Lung (tissue), 12 donors: ENCODE data around the gene CDK15. TPM values are rescaled to one million over a fixed set of nuclear protein-coding genes. Genes with fewer than 3 reads are reported as not detected.

Experiments
- ATAC-seq: fragments of 200-7000 bp; cut with Tn5 transposase; one replicate; pipeline ENCODE4 v1.9.1; 2020; ENCODE audit warnings: moderate number of reproducible peaks; ENCODE audit not compliant: insufficient read depth, low FRiP score
- DNase-seq, 3 donors: peaks; one replicate each; pipeline ENCODE4 v3.0.0-alpha.2; 2013 to 2017
- H3K27ac ChIP-seq, 2 donors: one replicate each; pipeline ENCODE4 v1.5.1; 2013; ENCODE audit warnings: mild to moderate bottlenecking in 2 of 2, moderate library complexity in 2 of 2, control low read depth in 1 of 2, inconsistent platforms in 1 of 2, low read depth in 1 of 2, low read length in 1 of 2
- H3K27me3 ChIP-seq, 3 donors: one replicate each; pipeline ENCODE4 v1.5.1; 2013; ENCODE audit warnings: low read length in 2 of 3; ENCODE audit not compliant: control insufficient read depth in 3 of 3, insufficient read depth in 3 of 3
- H3K36me3 ChIP-seq, 4 donors: one replicate each; pipeline ENCODE4 v1.5.1; 2013; ENCODE audit warnings: low read length in 4 of 4, mild to moderate bottlenecking in 1 of 4, moderate library complexity in 1 of 4; ENCODE audit not compliant: control insufficient read depth in 4 of 4, insufficient read depth in 4 of 4
- H3K4me1 ChIP-seq, 5 donors: one replicate each; pipeline ENCODE4 v1.5.1; 2013; ENCODE audit warnings: low read length in 5 of 5, mild to moderate bottlenecking in 2 of 5, moderate library complexity in 1 of 5; ENCODE audit not compliant: control insufficient read depth in 5 of 5, insufficient read depth in 5 of 5
- H3K4me3 ChIP-seq: one replicate; pipeline ENCODE4 v1.5.1; 2013; ENCODE audit warnings: mild to moderate bottlenecking, control low read depth, moderate library complexity
- H3K9ac ChIP-seq, 2 donors: one replicate each; pipeline ENCODE4 v1.5.1; 2013; ENCODE audit warnings: low read length in 2 of 2, control low read depth in 1 of 2; ENCODE audit not compliant: insufficient read depth in 1 of 2
- H3K9me3 ChIP-seq, 4 donors: one replicate each; pipeline ENCODE4 v1.5.1; 2013; ENCODE audit warnings: low read length in 3 of 4, mild to moderate bottlenecking in 1 of 4, moderate library complexity in 1 of 4; ENCODE audit not compliant: control insufficient read depth in 4 of 4, insufficient read depth in 3 of 4
- CTCF ChIP-seq: IDR thresholded peaks from 2 replicates; pipeline ENCODE4 v1.5.1; 2012; ENCODE audit warnings: mild to moderate bottlenecking; ENCODE audit errors: control extremely low read depth, extremely low read depth
- WGBS, 2 donors: extraction: QIAGEN DNeasy Blood & Tissue Kit; methylation state at CpG; one replicate each; pipeline ENCODE4 v1.1.7; 2013; 5-methylcytosine and 5-hydroxymethylcytosine counted together
- polyA plus RNA-seq, 2 donors: library from polyadenylated mRNA; stranded (reverse); fragments of 200-250 nt; gene quantifications; one replicate each; pipeline ENCODE4 v1.2.1, GENCODE V29; 2013
- total RNA-seq, 2 donors: library from RNA; depleted of rRNA in 1 of 2; stranded (reverse); fragments of >200 nt in 1 of 2; gene quantifications; one replicate each; pipeline ENCODE4 v1.2.1, GENCODE V29; 2014 to 2021
- donor health status: control.
- donor health status: control.
- donor health status: Bipolar disorder and iron deficiency.
- donor health status: healthy.
- donor health status: DM: yes; HTN: yes; CAD: no.

The CDK15 gene
- total and polyA plus RNA-seq, 4 donors: 0.07 to 2.3 (median 0.12) TPM

- Histone ChIP-seq H3K4me3 (peak overlapping the region; percentile 86), H3K36me3 (no peaks in the 10 kb centered on the region), H3K9me3 (no peaks in the 10 kb centered on the region), H3K9ac (peak overlapping the region; percentile 26 to 82), H3K27me3 (peaks cover 0 to 3% (median 2%) of the 10 kb centered on the region in 3 donors), H3K27ac (peak overlapping the region; percentile 79 to 92), H3K4me1 (peaks cover 5 to 20% (median 8%) of the 10 kb centered on the region in 5 donors)
- DNase-seq (peak in 2 of 3 donors; percentile 14 to 55), ATAC-seq (no peak)
- TF ChIP-seq CTCF: no peak
- 5 to 6% methylated on average over 22 of the region's 22 CpGs for WGBS, 2 donors
These were observed 26.2 kb upstream of the CDK15 start for GRCh38 chr2:201779901-201780673.

- 0% methylated on average over 60 of the region's 60 CpGs for WGBS, 2 donors
- peaks cover 5 to 20% (median 6%) of the 10 kb centered on the region in 5 donors for H3K4me1 ChIP-seq
- no peak for TF ChIP-seq CTCF
- H3K9ac ChIP-seq: peak within 1 kb of the TSS; percentile 52 to 88
- ATAC-seq: peak; percentile 92
- peak; percentile 97 to 99 (median 99) for DNase-seq
- H3K27me3 ChIP-seq: peaks cover 0 to 3% (median 2%) of the 10 kb centered on the region in 3 donors
- no peaks in the 10 kb centered on the region for H3K36me3 ChIP-seq
- peak within 1 kb of the TSS; percentile 86 for H3K4me3 ChIP-seq
- H3K27ac ChIP-seq: peak within 1 kb of the TSS; percentile 79 to 92
- no peaks in the 10 kb centered on the region for H3K9me3 ChIP-seq
These were observed 25.5 kb upstream of the CDK15 start, which contains the start of gene ALS2 for GRCh38 chr2:201780674-201781493. TSS of gene ALS2 (minus strand) at chr2:201780933. CDS start at chr2:201768885, 12,048 bp downstream.

GRCh38 chr2:201781557-201782051 lies 24.7 kb upstream of the CDK15 start:
- no peaks in the 10 kb centered on the region for H3K36me3 ChIP-seq
- H3K9me3 ChIP-seq: no peaks in the 10 kb centered on the region
- peak; percentile 27 to 69 (median 34) for DNase-seq
- peak overlapping the region; percentile 86 for H3K4me3 ChIP-seq
- TF ChIP-seq CTCF: no peak
- WGBS, 2 donors: 2% methylated on average over 15 of the region's 15 CpGs
- peak overlapping the region; percentile 73 to 92 for H3K27ac ChIP-seq
- peaks cover 5 to 20% (median 6%) of the 10 kb centered on the region in 5 donors for H3K4me1 ChIP-seq
- ATAC-seq: no peak
- H3K9ac ChIP-seq: peak overlapping the region; percentile 52 to 88
- peaks cover 0 to 3% (median 2%) of the 10 kb centered on the region in 3 donors for H3K27me3 ChIP-seq
